Measurements from ENCODE around the gene GTF3C5.
"Not testable (repeated sequence)": the region's sequence is repeated elsewhere in the genome, so short reads cannot be mapped to it uniquely, and the experiment has no call there.

Gene GTF3C5

DNA sequence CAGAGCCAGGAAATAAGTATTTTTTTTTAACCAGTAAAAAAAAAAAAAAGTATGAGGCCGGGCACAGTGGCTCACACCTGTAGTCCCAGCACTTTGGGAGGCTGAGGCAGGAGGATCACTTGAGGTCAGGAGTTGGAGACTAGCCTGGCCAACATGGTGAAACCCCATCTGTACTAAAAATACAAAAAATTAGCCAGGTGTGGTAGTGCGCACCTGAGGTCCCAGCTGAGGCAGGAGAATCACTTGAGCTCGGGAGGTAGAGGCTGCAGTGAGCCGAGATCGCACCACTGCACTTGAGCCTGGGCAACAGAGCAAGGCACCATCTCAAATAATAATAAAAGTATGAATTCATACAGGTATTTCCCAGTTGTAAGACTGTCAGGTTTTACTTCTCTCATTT, 41.4 kb downstream of the GTF3C5 start:
- DNase-seq = not testable (repeated sequence)

DNA sequence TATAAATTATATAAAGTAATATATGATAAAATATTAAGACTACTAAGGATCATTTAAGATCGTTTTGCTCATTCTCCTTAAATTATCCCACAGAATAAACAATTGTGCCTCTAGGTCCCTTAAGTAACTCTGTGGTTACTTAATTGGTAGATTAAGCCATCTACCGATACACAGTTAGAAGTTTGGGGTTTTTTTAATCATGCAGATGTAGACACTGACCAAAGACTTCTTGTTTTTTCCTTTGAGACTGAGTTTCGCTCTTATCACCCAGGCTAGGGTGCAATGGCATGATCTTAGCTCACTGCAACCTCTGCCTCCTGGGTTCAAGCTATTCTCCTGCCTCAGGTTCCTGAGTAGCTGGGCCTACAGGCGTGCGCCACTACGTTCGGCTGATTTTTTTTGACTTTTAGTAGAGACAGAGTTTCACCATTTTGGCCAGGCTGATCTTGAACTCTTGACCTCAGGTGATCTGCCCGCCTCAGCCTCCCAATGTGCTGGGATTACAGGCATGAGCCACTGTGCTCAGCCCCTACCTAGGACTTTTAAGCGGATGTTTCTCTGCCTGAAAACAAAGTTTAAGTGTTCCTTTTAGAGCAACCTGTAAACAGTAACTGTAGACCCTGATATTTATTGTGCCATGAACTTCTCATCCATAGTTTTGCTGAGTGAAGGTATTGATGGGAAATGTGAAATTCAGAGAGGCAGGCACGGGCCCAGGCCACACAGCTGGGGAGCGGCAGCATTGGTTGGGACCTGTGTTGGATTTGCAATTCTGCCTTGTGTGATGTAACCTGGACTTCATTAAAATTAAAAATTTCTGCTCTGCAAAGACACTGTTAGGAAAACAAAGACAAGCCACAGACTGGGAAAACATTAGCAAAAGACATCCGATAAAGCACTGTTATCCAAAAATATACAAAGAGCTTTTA, 42.6 kb downstream of the GTF3C5 start:
- DNase-seq = no peak

DNA sequence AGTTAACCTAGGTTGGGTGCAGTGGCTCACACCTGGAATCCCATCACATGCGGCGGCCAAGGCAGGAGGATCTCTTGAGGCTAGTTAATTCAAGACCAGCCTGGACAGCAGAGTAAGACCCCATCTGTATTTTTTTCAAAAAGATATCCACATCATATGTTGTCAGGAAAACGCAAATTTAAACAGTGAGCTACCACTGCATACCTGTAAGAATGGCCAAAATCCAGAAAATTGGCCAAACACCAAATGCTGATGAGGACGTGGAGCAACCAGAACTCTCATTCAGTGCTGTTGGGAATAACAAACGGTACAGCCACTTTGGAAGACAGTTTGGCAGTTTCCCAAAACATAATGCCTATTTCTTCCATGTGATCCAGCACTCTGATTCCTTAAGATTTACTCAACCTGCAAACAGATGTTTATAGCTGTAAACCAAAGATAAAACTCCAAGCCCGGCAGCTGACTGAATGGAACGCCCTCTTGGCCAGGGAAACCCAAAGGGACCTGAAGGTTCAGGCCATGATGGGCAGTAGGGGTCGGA, 43.4 kb downstream of the GTF3C5 start:
- no peak for DNase-seq

DNA sequence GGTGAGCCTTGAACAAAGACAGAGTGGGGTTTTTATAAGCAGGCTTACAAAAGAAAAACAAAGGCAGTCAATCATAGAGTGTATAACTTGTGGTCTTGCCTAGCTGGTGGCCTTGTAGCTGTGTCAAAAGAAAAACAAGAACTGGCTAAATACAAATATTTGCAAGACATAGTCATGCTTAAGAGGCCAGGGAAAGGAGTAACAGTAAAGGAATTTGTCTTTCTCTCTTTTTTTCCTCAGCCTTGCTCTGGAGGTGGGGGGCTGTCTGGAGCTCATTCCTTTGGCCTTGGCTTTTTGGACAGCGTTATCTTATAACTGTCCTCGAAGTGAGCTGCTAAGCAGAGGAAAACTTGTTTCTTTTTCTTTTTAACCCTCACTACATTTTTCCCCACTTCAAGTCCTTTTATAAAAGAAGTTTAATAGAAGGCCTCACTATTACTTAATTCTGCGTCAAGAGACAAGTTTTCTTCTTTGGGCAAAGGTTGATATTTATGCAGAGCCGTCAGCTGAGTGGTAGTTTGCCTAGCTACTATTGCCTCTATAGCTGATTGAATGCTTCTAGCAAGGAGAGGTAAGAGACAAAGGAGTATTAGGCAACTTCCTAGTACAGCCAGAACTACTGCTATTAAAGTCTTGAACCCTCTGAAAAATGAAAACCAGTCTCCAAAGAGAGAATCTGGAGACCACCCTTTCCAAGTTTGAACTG, 45.3 kb downstream of the GTF3C5 start:
- no peak for DNase-seq

DNA sequence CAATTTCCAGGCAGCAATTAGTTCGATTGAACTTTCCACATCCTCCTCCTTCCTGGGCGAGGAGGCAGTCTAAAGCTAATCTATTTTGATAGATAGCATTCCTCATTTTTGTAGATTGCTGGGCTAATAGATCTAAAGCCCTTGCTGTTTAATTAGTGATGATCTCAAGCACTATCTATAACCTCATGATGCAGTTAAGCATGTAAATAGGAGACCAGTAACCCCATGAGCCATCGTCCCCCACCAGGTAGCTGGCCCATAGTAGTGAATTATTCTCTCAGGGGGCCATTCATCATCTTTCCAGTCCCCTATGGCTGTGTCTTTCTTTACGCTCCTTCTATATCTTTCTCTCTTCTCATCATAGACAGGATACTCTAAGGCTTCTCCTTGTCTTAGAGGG, 45.9 kb downstream of the GTF3C5 start:
- DNase-seq = no peak

DNA sequence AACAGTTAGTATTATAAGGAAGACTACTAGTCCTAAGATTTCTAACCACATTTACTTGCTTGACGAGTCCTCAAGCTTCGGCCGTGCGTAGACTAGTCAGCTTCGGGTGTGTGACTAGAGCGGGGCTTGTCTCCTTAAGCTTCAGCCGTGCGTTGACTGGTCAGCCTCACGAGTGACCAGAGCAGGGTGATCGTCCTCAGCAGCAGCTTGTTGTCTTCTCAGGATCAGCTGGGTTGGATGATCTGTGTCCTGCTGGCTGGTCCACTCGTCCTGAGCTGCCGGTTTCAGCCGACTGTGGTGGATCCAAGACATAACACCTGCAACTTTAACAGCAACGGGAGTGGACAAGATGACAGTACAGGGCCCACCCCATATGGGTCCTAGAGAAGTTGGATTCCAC, 47.7 kb downstream of the GTF3C5 start:
- DNase-seq = no peak

DNA sequence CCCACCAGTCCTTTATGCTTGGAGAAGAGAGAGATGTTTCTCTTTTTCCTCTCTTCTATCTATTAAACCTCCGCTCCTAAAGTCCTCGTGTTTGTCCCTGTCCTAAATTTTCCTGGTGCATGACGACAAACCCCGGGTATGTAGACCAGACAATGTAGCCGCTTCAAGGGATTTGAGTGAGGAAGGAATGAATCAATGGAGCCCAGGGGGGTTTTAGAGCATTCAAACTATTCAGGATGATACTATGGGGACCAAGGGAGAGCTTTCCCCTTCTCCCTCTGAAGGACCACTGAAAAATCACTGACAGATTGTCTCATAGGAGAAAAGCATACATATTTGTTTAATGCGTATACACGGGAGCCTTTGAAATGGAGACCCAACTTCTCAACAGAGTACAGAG, 49.4 kb downstream of the GTF3C5 start:
- no peak for DNase-seq

DNA sequence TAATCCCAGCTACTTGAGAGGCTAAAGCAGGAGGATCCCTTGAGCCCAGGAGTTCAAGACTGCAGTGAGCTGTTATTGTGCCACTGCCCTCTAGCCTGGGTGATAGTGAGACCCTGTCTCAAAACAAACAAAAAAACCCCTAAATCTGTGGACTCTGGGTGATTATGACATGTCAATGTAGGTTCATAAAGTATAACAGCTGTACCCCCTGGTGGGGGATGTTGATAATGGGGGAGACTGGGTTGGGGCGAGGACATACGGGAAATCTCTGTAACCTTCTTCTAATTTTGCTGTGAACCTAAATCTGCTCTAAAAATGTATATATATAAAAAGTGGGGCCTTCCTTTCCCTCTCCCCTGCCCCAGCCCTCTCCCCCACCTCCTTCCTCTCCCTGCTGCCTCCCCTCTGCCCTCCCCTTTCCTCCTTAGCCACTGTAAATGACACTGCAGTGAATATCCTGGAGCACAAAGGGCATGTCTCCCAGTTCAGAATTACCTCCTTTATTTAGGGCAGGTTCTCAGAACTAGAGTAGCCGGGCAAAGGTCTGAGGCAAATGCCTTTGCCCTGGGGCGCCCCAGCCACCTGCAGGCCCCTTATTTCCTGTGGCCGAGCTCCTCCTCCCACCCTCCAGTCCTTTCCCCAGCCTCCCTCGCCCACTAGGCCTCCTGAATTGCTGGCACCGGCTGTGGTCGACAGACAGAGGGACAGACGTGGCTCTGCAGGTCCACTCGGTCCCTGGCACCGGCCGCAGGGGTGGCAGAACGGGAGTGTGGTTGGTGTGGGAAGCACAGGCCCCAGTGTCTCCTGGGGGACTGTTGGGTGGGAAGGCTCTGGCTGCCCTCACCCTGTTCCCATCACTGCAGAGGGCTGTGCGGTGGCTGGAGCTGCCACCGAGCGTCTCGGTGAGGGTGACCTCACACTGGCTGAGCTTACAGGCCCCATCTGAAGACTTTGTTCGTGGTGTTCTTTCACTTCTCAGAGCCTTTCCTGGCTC, 50.3 kb downstream of the GTF3C5 start:
- not testable (repeated sequence) for DNase-seq

DNA sequence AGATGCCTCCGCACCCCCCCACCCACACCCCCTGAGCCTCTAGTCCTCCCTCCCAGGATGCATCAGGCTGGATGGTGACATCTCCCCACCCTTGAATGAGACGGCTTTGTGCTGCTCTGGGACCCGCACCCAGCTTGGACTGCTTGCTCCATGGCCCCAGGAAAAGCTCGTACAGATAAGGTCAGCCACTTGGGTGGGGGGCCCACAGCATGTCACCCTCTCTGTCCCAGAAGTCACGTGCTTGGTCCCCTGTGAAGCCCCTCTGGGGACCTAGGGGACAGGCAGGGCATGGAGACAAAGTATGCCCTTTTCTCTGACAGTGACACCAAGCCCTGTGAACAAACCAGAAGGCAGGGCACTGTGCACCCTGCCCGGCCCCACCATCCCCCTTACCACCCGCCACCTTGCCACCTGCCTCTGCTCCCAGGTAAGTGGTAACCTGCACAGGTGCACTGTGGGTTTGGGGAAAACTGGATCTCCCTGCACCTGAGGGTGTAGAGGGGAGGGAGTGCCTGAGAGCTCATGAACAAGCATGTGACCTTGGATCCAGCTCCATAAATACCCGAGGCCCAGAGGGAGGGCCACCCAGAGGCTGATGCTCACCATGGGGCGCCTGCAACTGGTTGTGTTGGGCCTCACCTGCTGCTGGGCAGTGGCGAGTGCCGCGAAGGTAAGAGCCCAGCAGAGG, 51.3 kb downstream of the GTF3C5 start:
- DNase-seq = not testable (repeated sequence)

DNA sequence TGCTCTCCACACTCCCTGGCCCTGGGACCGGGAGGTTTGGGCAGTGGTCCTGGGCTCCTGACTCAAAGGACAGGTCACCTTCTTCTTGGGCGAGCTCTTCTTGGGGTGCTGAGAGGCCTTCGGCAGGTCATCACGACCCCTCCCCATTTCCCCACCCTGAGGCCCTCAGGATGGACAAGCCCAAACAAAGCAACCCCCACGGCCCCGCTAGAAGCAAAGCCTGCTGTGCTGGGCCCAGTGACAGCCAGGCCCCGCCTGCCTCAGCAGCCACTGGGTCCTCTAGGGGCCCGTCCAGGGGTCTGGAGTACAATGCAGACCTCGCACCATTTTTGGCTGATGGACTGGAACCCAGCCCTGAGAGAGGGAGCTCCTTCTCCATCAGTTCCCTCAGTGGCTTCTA, 52.9 kb downstream of the GTF3C5 start:
- not testable (repeated sequence) for DNase-seq

DNA sequence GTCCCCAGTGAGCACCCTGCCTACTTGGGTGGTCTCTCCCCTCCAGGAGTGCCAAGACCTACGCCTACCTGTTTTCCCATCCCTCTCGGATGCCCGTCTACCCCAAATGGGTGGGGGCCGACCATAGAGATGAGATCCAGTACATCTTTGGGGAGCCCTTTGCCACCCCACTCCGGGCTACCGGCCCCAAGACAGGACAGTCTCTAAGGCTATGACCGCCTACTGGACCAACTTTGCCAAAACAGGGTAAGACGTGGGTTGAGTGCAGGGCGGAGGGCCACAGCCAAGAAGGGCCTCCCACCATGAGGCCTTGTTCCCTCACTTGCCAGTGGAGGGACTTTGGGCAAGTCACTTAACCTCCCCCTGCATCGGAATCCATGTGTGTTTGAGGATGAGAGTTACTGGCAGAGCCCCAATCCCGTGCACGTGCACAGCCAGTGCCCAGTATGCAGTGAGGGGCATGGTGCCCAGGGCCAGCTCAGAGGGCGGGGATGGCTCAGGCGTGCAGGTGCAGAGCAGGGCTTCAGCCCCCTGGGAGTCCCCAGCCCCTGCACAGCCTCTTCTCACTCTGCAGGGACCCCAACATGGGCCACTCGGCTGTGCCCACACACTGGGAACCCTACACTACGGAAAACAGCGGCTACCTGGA, 55.5 kb downstream of the GTF3C5 start:
- DNase-seq = not testable (repeated sequence)

DNA sequence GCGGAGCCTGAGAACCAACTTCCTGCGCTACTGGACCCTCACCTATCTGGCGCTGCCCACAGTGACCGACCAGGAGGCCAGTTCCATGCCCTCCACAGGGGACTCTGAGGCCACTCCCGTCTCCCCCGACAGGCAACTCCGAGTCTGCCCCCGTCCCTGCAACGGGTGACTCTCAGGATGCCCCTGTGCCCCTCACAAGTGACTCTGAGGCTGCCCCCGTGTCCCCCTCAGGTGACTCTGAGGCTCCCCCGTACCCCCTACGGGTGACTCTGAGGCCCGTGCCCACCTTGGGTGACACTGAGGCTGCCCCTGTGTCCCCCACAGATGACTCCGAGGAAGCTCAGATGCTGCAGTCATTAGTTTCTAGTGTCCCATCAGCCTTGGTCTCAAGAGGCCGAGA, 56.1 kb downstream of the GTF3C5 start:
- DNase-seq = no peak

DNA sequence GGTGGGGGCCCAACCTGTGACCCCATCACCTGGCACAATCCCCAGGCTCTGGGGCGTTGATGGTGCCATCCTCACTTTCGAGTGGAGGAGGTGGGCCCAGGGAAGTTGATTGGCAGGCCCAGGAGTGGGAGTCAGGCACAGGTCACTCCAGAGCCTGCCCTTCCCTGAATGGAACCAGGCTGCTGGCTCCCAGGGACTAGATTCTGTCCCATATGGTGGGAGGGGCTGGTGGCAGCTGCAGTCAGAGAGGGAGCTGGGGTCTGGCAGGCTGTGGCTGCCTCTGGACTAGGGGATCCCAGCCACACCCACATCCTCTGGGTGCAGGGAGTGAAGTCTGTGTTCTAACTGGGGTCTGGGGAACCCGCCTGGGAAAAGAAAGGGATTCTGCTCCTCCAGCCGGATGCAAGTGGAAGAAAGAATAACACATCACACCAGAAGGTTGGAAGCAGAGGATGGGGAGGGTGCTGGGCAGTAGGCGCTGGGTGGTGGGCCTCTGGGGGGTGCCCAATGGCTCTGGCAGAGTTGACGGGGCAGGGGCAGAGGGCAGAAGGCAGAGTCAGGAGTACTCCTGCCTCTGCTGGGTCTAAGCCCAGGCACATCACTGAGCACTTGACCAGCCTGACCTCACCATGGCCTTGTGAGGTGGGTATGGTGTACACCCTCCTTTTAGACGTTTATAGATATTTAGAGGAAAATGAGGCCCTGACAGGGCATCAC, 56.8 kb downstream of the GTF3C5 start:
- DNase-seq = no peak

DNA sequence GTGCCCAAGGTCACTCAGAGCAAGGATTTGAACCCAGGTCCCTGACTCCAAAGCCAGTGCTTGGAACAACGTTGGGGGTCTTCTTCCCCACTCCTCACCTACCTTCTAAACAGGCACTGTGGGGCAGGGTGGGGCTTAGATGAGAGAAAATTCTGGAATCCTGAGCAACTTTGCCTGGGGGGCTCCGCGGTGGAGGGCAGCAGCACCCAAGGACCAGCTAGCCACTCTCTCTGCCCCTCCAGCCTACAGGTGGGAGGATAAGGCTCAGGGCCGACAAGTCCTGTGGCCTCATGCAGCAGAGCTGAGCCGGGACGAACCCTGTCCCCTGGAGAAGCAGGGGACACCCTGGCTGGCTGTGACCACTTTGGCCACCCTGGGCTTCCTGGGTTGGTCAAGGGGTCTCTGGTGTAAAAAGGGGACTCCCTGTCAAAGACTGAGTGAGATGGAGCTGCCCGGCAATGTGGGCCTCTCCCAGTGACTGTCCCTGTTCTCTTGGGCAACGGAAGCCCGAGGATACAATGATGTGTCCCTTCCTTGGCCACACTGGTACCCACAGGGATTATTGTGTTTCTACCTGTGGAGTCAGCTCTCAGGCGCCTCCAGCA, 57.5 kb downstream of the GTF3C5 start:
- no peak for DNase-seq

DNA sequence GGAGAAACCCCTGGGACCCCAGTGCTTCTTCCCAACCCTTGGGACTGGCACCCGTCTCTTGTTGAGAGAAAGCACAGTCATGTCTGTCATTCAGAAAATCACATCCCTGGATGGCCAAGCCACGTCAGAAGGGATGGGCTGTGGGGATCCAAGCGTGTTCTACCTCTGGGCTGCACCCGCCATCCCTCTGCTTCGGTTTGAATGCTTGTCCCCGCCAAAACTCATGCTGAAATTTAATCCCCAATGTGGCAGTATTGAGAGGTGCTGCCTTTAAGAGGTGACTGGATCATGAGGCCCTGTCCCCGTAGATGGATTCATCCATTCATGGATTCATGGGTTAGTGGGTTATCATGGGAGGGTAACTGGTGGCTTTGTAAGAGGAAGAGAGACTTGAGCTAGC, 58.0 kb downstream of the GTF3C5 start:
- DNase-seq = no peak

DNA sequence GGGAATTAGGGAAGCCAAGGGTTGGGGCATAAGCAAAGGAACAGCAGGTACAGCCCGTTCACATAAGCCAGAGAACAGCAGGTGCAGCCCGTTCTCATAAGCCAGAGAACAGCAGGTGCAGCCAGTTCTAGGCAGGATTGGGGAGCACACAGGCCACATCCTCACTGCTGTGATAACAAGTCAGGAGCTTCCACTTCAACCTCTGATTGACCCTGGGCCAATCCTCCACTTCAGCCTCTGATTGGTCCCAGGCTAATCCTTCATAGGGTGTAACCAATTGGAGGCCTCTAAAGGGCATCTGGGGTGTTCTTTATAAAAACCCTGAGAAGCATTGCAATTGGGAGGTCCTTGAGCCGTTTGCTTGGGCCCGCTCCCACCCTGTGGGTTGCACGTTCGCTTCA, 58.5 kb downstream of the GTF3C5 start:
- DNase-seq = no peak

DNA sequence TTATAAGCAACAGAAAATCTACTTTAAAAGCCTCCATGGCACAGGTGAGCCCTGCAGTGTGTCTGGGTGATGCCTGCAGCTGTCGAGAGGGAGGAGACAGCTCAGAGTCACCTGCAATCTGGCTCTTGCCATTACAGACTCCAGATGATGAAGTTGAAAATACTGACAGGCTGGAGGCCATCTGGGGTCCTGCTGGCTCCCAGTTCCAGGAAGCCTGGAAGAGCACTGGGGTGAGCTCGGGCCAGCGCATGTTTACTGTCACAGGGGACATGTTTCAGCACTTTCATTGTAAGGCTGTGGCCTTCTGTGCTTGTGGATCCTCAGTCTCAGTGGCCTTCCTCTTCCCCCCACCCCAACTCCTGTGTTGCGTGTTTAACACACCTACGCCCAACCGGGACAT, 59.4 kb downstream of the GTF3C5 start:
- DNase-seq = no peak

DNA sequence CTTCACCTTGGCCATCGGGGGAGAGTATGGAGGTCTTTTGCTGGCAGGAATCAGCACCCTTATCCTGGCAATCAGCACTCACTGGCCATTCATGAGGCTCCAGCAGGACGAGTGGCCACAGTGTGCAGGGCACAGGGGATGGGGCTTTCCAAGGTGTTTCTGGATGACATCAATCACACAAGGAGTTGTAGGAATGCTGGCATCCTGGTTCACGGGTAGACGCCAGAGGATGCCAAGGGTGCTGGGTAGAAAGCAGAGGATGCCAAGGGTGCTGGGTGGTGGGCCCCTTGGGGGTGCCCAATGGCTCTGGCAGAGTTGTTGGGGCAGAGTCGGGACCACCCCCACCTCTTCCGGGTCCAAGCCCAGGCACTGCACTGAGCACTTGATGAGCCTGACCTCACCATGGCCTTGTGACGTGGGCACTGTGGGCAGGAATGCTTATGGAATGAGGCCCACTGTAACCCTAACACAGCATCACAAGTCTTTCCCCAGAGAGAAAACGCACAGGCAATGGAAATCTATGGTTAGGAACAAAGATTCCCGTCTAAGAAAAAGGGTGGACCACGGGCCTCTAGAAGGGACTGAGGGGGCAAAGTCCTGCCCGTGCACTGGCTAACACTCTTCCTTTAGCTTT, 60.1 kb downstream of the GTF3C5 start:
- DNase-seq = no peak

DNA sequence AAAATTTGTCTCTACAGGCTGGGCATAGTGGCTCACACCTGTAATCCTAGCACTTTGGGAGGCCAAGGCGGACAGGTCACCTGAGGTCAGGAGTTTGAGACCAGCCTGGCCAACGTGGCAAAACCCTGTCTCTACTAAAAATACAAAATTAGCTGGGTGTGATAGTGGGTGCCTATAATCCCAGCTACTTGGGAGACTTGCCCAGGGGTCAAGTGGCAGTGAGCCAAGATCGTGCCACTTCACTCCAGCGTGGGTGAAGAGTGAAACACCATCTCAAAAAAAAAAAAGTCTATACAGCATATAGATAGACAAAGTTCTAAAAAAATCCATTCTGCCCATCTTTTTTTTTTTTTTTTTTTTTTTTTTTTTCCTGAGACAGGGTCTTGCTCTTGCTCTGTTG, 63.6 kb downstream of the GTF3C5 start:
- not testable (repeated sequence) for DNase-seq

DNA sequence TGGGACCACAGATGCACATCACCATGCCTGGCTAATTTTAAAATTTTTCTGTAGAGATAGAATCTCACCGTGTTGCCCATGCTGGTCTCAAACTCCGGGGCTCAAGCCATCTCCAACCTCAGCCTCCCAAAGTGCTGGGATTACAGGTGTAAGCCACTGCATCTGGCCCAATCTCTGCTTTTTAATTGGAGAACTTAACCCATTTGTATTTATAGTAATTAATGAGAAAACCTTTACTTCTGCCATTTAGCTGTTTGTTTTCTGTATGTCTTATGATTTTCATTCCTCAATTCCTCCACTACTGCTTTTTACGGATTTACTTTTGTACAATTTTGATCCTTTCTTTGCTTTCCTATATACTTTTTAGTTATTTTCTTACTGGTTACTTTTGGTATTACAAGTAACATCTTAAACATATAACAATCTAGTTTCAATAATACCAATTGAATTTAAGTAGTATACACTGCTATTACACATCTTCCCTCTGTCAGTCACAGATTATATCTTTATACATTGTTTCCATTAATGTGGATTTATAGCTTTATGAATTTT, 64.1 kb downstream of the GTF3C5 start:
- DNase-seq = no peak

All from activated CD4-positive, alpha-beta T cell treated with anti-CD3 and anti-CD28 coated beads for 1 hour (primary cell).